PFSK-1 (cell line): Measurements from ENCODE around the gene PIK3R6.

Experiments used
- FOXP2 ChIP-seq: optimal IDR thresholded peaks from 2 replicates; pipeline ENCODE3; 2011; ENCODE audit warnings: borderline replicate concordance, control low read depth, inconsistent platforms; ENCODE audit not compliant: insufficient read depth; ENCODE audit errors: extremely low read length, extremely low read depth
- POLR2AphosphoS5 ChIP-seq: IDR thresholded peaks from 2 replicates; pipeline ENCODE4 v1.6.1; 2012; ENCODE audit warnings: low read depth, mild to moderate bottlenecking, control low read depth, low read length, moderate library complexity
- SIN3A ChIP-seq: IDR thresholded peaks from 2 replicates; pipeline ENCODE4 v1.6.1; 2012; ENCODE audit warnings: mild to moderate bottlenecking, low read length, moderate library complexity, borderline replicate concordance; ENCODE audit not compliant: insufficient read depth
- TAF1 ChIP-seq: IDR thresholded peaks from 2 replicates; pipeline ENCODE4 v1.6.1; 2012; ENCODE audit warnings: low read length, control low read depth, borderline replicate concordance; ENCODE audit not compliant: insufficient read depth
- TF ChIP-seq, protein P1 (sequence below), 2 experiments: IDR thresholded peaks; 2 replicates each; pipeline versions ENCODE4 v1.6.1 to v1.8.0; 2011 to 2012; ENCODE audit warnings: low read depth in 2 of 2, low read length in 2 of 2, control low read depth in 1 of 2, inconsistent platforms in 1 of 2, mild to moderate bottlenecking in 1 of 2, moderate library complexity in 1 of 2; ENCODE audit not compliant: insufficient read depth in 1 of 2

Gene PIK3R6

DNA sequence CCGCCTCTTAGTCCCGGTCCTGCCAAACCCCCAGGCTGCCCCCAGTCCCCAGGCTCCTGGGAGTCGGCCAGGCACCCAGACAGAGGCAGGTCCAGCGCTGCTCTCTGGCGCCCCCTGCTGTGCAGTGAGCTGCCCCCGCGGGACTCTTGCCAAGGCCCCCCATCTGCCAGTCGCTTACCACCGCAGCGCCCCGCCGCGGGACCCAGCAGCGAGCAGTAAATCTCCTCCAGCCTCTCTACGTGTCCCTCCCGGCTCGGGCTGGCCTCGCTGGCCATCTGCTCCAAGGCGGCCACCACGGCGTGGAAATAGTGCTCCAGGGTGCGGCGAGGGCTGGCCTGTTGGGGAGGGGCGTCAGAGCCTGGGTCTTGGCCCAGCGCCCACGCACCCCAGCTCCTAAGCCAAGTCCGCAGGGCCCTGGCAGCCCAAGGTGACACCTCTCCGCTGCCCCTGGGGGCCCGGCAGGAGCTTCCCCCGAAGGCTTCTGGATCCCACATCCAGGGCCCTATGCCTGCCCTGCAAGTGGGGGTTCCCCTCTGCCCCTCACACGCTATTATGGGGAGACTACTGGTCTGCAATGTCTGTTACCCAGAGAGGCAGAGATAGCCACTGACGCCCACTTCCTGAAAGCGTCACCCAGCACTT, 34.6 kb downstream of the PIK3R6 start:
- TF ChIP-seq FOXP2 (no peak), TAF1 (no peak), POLR2AphosphoS5 (no peak), SIN3A (no peak)

DNA sequence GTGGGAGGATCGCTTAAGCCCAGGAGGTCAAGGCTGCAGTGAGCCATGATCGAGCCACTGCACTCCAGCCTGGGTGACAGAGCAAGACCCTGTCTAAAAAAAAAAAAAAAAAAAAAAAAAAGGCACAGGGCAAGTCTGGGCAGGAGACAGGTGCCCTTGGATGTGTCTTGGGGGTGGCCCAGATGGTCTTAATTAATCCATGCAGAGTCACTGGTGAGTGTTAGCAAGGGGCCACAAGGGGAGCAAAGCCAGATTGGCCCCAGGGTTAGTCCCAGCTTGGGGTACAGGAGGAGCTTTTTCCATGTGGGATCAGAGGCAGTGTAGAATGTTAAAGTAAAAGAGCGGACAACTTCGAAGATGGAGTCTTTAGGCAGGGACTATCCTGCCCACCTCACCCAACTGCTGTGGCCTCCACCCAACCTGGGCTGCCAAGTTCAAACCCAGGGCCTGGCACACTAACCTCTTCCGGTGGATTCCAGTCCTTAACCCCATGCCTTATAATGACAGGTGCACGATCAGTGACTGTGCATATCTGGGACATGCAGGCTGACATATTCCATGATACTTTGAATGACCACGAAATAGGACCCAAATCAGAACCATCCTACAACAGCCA, 36.1 kb downstream of the PIK3R6 start:
- TF ChIP-seq POLR2AphosphoS5, result no peak
- TF ChIP-seq TAF1, result no peak

DNA sequence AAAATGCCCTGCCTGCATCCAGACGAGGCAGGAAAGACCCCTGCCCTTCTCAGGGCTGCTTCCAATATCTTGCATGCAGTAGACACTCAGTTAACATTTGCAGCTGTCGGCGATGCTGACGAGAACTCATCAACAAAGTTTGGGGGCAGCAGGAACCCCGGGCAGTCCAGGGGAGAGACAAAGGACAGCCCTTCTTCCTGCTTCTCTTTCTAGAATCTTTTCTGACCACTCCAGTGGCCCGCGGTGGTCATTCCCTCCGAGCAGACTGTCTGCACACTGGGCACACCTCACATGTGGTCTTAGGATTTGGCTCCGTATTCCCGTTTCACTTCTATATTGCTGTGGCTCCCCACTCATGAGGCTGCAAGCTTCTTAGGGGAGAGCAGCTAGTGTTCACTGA, 37.3 kb downstream of the PIK3R6 start:
- no peak for TF ChIP-seq TAF1
- TF ChIP-seq, protein P1, sequence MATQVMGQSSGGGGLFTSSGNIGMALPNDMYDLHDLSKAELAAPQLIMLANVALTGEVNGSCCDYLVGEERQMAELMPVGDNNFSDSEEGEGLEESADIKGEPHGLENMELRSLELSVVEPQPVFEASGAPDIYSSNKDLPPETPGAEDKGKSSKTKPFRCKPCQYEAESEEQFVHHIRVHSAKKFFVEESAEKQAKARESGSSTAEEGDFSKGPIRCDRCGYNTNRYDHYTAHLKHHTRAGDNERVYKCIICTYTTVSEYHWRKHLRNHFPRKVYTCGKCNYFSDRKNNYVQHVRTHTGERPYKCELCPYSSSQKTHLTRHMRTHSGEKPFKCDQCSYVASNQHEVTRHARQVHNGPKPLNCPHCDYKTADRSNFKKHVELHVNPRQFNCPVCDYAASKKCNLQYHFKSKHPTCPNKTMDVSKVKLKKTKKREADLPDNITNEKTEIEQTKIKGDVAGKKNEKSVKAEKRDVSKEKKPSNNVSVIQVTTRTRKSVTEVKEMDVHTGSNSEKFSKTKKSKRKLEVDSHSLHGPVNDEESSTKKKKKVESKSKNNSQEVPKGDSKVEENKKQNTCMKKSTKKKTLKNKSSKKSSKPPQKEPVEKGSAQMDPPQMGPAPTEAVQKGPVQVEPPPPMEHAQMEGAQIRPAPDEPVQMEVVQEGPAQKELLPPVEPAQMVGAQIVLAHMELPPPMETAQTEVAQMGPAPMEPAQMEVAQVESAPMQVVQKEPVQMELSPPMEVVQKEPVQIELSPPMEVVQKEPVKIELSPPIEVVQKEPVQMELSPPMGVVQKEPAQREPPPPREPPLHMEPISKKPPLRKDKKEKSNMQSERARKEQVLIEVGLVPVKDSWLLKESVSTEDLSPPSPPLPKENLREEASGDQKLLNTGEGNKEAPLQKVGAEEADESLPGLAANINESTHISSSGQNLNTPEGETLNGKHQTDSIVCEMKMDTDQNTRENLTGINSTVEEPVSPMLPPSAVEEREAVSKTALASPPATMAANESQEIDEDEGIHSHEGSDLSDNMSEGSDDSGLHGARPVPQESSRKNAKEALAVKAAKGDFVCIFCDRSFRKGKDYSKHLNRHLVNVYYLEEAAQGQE (IDR thresholded peaks at IDR 0.05; ENCODE audit: insufficient read depth in 1 of 2, low read depth in 2 of 2, low read length in 2 of 2), result no peak
- no peak for TF ChIP-seq FOXP2
- no peak for TF ChIP-seq POLR2AphosphoS5
- TF ChIP-seq SIN3A, result no peak

DNA sequence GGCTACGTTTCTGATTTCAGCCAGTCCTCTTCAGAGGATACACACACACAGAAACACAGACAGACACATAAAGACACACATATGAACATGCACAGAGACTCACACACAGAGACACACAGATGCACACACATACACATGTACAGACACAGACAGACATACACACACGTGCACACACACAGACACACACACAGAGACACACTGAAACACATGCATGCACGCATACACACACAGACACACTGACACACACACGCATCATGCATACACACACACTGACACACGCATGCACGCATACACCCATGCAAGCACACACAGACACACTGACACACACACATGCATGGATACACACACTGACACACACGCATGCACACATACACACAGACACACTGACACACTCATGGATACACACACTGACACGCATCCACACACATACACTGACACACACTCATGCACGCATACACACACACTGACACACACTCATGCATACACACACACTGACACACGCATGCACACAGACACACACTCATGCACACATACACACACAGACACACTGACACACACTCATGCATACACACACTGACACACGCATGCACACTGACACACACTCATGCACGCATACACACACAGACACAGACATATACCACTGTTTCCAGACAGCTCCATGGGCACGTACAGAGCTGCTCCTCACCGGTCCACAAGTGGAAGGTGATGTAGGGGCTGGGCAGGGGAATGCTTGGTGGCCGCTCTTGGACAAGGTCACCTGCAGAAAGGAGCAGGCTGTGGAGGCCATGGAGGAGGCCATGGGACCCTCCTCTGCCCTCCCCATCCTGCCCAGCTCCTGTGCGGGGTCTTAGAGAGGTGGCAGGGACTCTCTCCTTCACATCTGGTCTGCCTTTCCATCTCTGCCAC, 38.2 kb downstream of the PIK3R6 start:
- TF ChIP-seq POLR2AphosphoS5, result no peak
- TF ChIP-seq, protein P1 (IDR thresholded peaks at IDR 0.05; ENCODE audit: insufficient read depth in 1 of 2, low read depth in 2 of 2, low read length in 2 of 2), result no peak
- no peak for TF ChIP-seq FOXP2
- TF ChIP-seq TAF1, result no peak

DNA sequence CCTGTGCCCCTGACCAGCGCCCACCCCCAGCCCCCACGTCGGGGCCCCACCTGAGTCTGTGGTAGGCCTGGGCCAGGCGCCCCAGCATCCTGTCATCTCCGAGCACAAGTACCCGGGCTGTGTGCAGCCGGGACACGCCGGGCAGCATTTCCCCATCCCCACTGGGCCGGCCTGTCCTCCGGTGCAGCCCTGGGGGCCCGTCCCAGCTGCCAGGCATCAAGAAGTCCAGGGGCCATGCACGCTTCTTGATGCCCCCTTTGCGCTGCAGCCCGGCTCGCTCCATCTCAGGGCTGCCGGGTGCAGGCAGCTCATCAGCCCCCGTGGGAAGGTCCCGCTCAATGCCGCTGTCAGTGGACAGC, 39.0 kb downstream of the PIK3R6 start:
- TF ChIP-seq, protein P1 (IDR thresholded peaks at IDR 0.05; ENCODE audit: insufficient read depth in 1 of 2, low read depth in 2 of 2, low read length in 2 of 2), result no peak
- no peak for TF ChIP-seq FOXP2
- no peak for TF ChIP-seq SIN3A
- no peak for TF ChIP-seq TAF1
- no peak for TF ChIP-seq POLR2AphosphoS5
